ENCODE measurements around the gene ITPR2.
"Not testable (repeated sequence)": the region's sequence is repeated elsewhere in the genome, so short reads cannot be mapped to it uniquely, and the experiment has no call there.

Gene ITPR2

GRCh38 chr12:26496170-26496569 is 336.8 kb downstream of the ITPR2 start:
- DNase-seq, result no peak

GRCh38 chr12:26493656-26494055 is 339.3 kb downstream of the ITPR2 start:
- DNase-seq, result no peak

- DNase-seq, result no peak
Observed at GRCh38 chr12:26492406-26492805, 340.6 kb downstream of the ITPR2 start.

GRCh38 chr12:26489908-26490307 is 343.1 kb downstream of the ITPR2 start:
- no peak for DNase-seq

GRCh38 chr12:26488351-26488750 is 344.6 kb downstream of the ITPR2 start:
- DNase-seq, result no peak

GRCh38 chr12:26473291-26473690 is 359.7 kb downstream of the ITPR2 start:
- no peak for DNase-seq

- DNase-seq, result no peak
Observed at GRCh38 chr12:26471560-26471959, 361.4 kb downstream of the ITPR2 start.

GRCh38 chr12:26469421-26470180 is 363.4 kb downstream of the ITPR2 start:
- no peak for DNase-seq

GRCh38 chr12:26467351-26467750 is 365.6 kb downstream of the ITPR2 start:
- no peak for DNase-seq

- DNase-seq, result peak in 1 of 2 experiments; percentile 4
Observed at GRCh38 chr12:26466726-26467125, 366.3 kb downstream of the ITPR2 start.

- DNase-seq, result no peak
Observed at GRCh38 chr12:26465419-26466097, 367.4 kb downstream of the ITPR2 start.

- DNase-seq, result no peak
Observed at GRCh38 chr12:26461776-26462175, 371.2 kb downstream of the ITPR2 start.

- no peak for DNase-seq
Observed at GRCh38 chr12:26460361-26460760, 372.6 kb downstream of the ITPR2 start.

GRCh38 chr12:26455936-26456574 is 376.9 kb downstream of the ITPR2 start:
- no peak for DNase-seq

GRCh38 chr12:26453246-26453645 is 379.7 kb downstream of the ITPR2 start:
- no peak for DNase-seq

GRCh38 chr12:26452511-26452910 is 380.5 kb downstream of the ITPR2 start:
- DNase-seq, result no peak

GRCh38 chr12:26451763-26452162 is 381.2 kb downstream of the ITPR2 start:
- DNase-seq, result no peak

- no peak for DNase-seq
Observed at GRCh38 chr12:26445909-26446308, 387.1 kb downstream of the ITPR2 start.

- DNase-seq, result no peak
Observed at GRCh38 chr12:26443309-26443708, 389.7 kb downstream of the ITPR2 start.

- DNase-seq, result no peak
Observed at GRCh38 chr12:26441434-26441833, 391.6 kb downstream of the ITPR2 start.

- no peak for DNase-seq
Observed at GRCh38 chr12:26435069-26435404, 398.0 kb downstream of the ITPR2 start.

GRCh38 chr12:26434299-26435068 is 398.5 kb downstream of the ITPR2 start:
- DNase-seq, result peak in 1 of 2 experiments; percentile 26

GRCh38 chr12:26433701-26434100 is 399.3 kb downstream of the ITPR2 start:
- DNase-seq, result not testable (repeated sequence)
